ENCODE results near the gene HAUS7.

- TF ChIP-seq CTCF (conservative IDR thresholded peaks at IDR 0.05): no peak
- TF ChIP-seq EZH2 (IDR thresholded peaks at IDR 0.05; ENCODE audit: low read depth): no peak
These were observed 49.4 kb downstream of the HAUS7 start for GRCh38 chrX:153420851-153421599.
